Heart left ventricle (tissue), 13 donors: ENCODE data around the gene DCUN1D3.

Experiments used
- CTCF ChIP-seq, 12 donors: fragments of 200-600 bp; sonication (generic) in 4 of 12; IDR thresholded peaks; one replicate each; pipeline versions ENCODE4 v1.5.0 to v1.8.0; 2018 to 2022; ENCODE audit warnings: antibody characterized with exemption in 12 of 12, mild to moderate bottlenecking in 5 of 12
- POLR2A ChIP-seq, 2 donors: fragments of 450-650 bp; IDR thresholded peaks; one replicate each; pipeline ENCODE4 v1.6.1; 2017; ENCODE audit warnings: antibody characterized with exemption in 2 of 2, mild to moderate bottlenecking in 2 of 2, moderate library complexity in 2 of 2
- donor health status: ischemic (EF 13 %, LVEDD 7.1; RV severe dilation, severe dysfunction).
- donor health status: DM: no; HTN: yes; CAD: no.
- donor health status: DM: no; HTN: no; CAD: no.
- donor health status: ischemic (EF 25% LVEDD 6.9; RV normal size, moderate dysfunction).
- donor health status: ischemic (EF 25% LVEDD 5.7; RV mildly dilated, moderate dysfunction).
- donor health status: ischemic (EF 35%, LVEDD 5.7; RV mildly dilated, moderate dysfunction).
- donor health status: nonischemic (EF 11% LVEDD 7.7; RV severe dilation, severe dysfunction).
- donor health status: DM: yes; HTN: yes; CAD: no.
- donor health status: PGD.
- donor health status: ischemic (EF 29% LVEDD 5.4; RV normal size, mild dysfunction).
- donor health status: nonischemic (EF 23%, LVEDD 6.1; RV moderate dilation, normal function).

GRCh38 chr16:20940871-20941635 is 40.9 kb upstream of the DCUN1D3 start:
- no peak for TF ChIP-seq CTCF (IDR thresholded peaks at IDR 0.05)
- no peak for TF ChIP-seq POLR2A (IDR thresholded peaks at IDR 0.05)
